GM12878 (cell line): ENCODE measurements around the gene KRTAP4-5. TPM values are rescaled to one million over a fixed set of nuclear protein-coding genes. Genes with fewer than 3 reads are reported as not detected.

ENCODE experiments used
- ATAC-seq: fragments of 200-7000 bp; cut with Tn5 transposase; 3 replicates; pipeline ENCODE4 v1.9.1; 2020; ENCODE audit warnings: mild to moderate bottlenecking, moderate library complexity
- BruUV-seq: library from RNA; stranded (reverse); fragments of 400-500 nt; replicated peaks from 2 replicates; lab custom pipeline; 2021; lab: Mats Ljungman, UMichigan
- CTCF ChIA-PET: fragments of 300-600 bp; sonication (Branson Sonifier 250); formaldehyde crosslinking; extraction: SDS; loops from one replicate; lab custom pipeline; 2021; ENCODE audit warnings: inconsistent platforms; lab: Yijun Ruan, JAX
- POLR2A ChIA-PET: fragments of 350-600 bp; formaldehyde crosslinking; extraction: SDS; loops from one replicate; lab custom pipeline; 2021; ENCODE audit warnings: inconsistent platforms; lab: Charles Lee
- RAD21 ChIA-PET: fragments of 300-600 bp; sonication (Branson Sonifier 250); formaldehyde crosslinking; loops from one replicate; lab custom pipeline; 2023; ENCODE audit warnings: antibody characterized with exemption; ENCODE audit not compliant: unreplicated experiment; lab: Charles Lee
- SMC1A ChIA-PET: fragments of 300-600 bp; sonication (Branson Sonifier 250); formaldehyde crosslinking; loops from one replicate; lab custom pipeline; 2023; ENCODE audit not compliant: unreplicated experiment, uncharacterized antibody; lab: Charles Lee
- DNase-seq: peaks from one replicate; pipeline ENCODE4 v3.0.0-alpha.2; 2011; ENCODE audit warnings: low read depth, low spot score
- FAIRE-seq: peaks from 3 replicates; lab custom pipeline; 2011; peaks lifted over from hg19 to GRCh38; lab: Jason Lieb, UNC
- H2AFZ ChIP-seq: 2 replicates; pipeline ENCODE4 v1.6.0; 2011; ENCODE audit warnings: low read depth, low read length, control low read depth; ENCODE audit not compliant: control insufficient read depth
- H3K27ac ChIP-seq: 2 replicates; pipeline ENCODE4 v1.5.1; 2011; ENCODE audit warnings: control low read depth; ENCODE audit not compliant: control insufficient read depth, insufficient read depth
- H3K27me3 ChIP-seq, 2 experiments: replicated peaks in 1 of 2; 2 replicates each; pipeline versions ENCODE4 v1.6.0 to v1.6.1; 2011; ENCODE audit warnings: low read length in 1 of 2; ENCODE audit not compliant: control insufficient read depth in 2 of 2, insufficient read depth in 2 of 2
- H3K36me3 ChIP-seq, 2 experiments: 2 replicates each; pipeline ENCODE4 v1.5.1; 2011; ENCODE audit warnings: low read length in 1 of 2; ENCODE audit not compliant: control insufficient read depth in 2 of 2, insufficient read depth in 2 of 2
- H3K4me1 ChIP-seq: 2 replicates; pipeline ENCODE4 v1.6.1; 2011; ENCODE audit warnings: mild to moderate bottlenecking, low read length, moderate library complexity, mixed read lengths; ENCODE audit not compliant: control insufficient read depth, insufficient read depth
- H3K4me2 ChIP-seq: 2 replicates; pipeline ENCODE4 v1.6.0; 2011; ENCODE audit warnings: control low read depth; ENCODE audit not compliant: control insufficient read depth, insufficient read depth
- H3K4me3 ChIP-seq: fragments of 200-600 bp; sonication (generic); 2 replicates; pipeline ENCODE4 v1.5.1; 2016
- H3K79me2 ChIP-seq: 2 replicates; pipeline ENCODE4 v1.6.0; 2011; ENCODE audit warnings: low read length; ENCODE audit not compliant: control insufficient read depth, insufficient read depth
- H3K9ac ChIP-seq: 2 replicates; pipeline ENCODE4 v1.8.0; 2011; ENCODE audit warnings: low read length, control low read depth, mixed read lengths; ENCODE audit not compliant: control insufficient read depth, insufficient read depth
- H3K9me3 ChIP-seq: replicated peaks from 3 replicates; pipeline ENCODE4 v1.5.1; 2011; ENCODE audit warnings: mild to moderate bottlenecking, low read length; ENCODE audit not compliant: control insufficient read depth, insufficient read depth
- H4K20me1 ChIP-seq: 2 replicates; pipeline ENCODE4 v1.6.0; 2011; ENCODE audit not compliant: control insufficient read depth, insufficient read depth
- ATF3 ChIP-seq: IDR thresholded peaks from 2 replicates; pipeline ENCODE4 v1.6.1; 2011; ENCODE audit warnings: low read depth, mild to moderate bottlenecking, low read length, moderate library complexity, borderline replicate concordance; ENCODE audit errors: extremely low read depth
- CBX5 ChIP-seq: sonication (generic); IDR thresholded peaks from 2 replicates; pipeline ENCODE4 v1.6.1; 2016; ENCODE audit warnings: low read depth, moderate library complexity, mild to moderate bottlenecking, inconsistent platforms
- CUX1 ChIP-seq: IDR thresholded peaks from 2 replicates; pipeline ENCODE4 v1.6.1; 2012; ENCODE audit warnings: improper control_type of control experiment, low read depth, low read length; ENCODE audit not compliant: insufficient replicate concordance
- E2F8 ChIP-seq: fragments of 450-650 bp; IDR thresholded peaks from 2 replicates; pipeline ENCODE4 v1.6.1; 2018; ENCODE audit warnings: mild to moderate bottlenecking, low read depth, moderate library complexity; ENCODE audit not compliant: partially characterized antibody
- E4F1 ChIP-seq: fragments of 450-650 bp; IDR thresholded peaks from 2 replicates; pipeline ENCODE4 v1.6.1; 2018; ENCODE audit warnings: borderline replicate concordance, mild to moderate bottlenecking; ENCODE audit not compliant: partially characterized antibody
- RAD21 ChIP-seq: IDR thresholded peaks from 2 replicates; pipeline ENCODE4 v1.6.1; 2011; ENCODE audit warnings: mild to moderate bottlenecking, low read depth, low read length, moderate library complexity; ENCODE audit not compliant: insufficient read depth
- RELB ChIP-seq: fragments of 450-650 bp; IDR thresholded peaks from 2 replicates; pipeline ENCODE4 v1.6.1; 2017; ENCODE audit warnings: low read depth, mild to moderate bottlenecking, moderate library complexity
- WGBS: methylation state at CpG from one replicate; pipeline ENCODE4 v1.1.6; 2016; ENCODE audit warnings: low lambda C conversion rate; ENCODE audit not compliant: insufficient replicate concordance, insufficient coverage; ENCODE audit errors: missing lambda C conversion rate; 5-methylcytosine and 5-hydroxymethylcytosine counted together
- in situ Hi-C: fragments of 300-500 bp; cut with MboI; formaldehyde crosslinking; loops from 9 replicates; pipeline ENCODE4 v1.14.3; 2018; ENCODE audit warnings: mixed read lengths
- intact Hi-C: fragments of 100-400 bp; cut with micrococcal nuclease; formaldehyde crosslinking; loops from one replicate; pipeline ENCODE4 v1.14.2; 2022; ENCODE audit not compliant: unreplicated experiment
- polyA plus RNA-seq, 11 experiments: library from polyadenylated mRNA; depleted of rRNA in 4 of 11; unstranded in 6 of 11; stranded (reverse) in 5 of 11; fragments of >200 nt; fragmentation: Nextera tagmentation in 4 of 11; fragmentation: Illumina TruSeq in 1 of 11; extraction: Ambion mirVana in 4 of 11; extraction: Trizol in 1 of 11; gene quantifications; 1 replicate in 1 of 11; 2 replicates in 10 of 11; pipeline versions ENCODE4 v1.2.1 to v1.2.3, GENCODE V29; 2011 to 2016; ENCODE audit warnings: inconsistent platforms in 2 of 11, missing spikeins in 2 of 11, low read depth in 1 of 11
- total RNA-seq, 4 experiments: library from RNA; depleted of rRNA in 3 of 4; stranded (reverse); fragments of >200 nt in 3 of 4; fragmentation: Illumina TruSeq in 1 of 4; extraction: Trizol in 1 of 4; gene quantifications; 2 replicates each; pipeline versions ENCODE4 v1.2.1 to v1.2.3, GENCODE V29; 2013 to 2021

KRTAP4-5 gene
- total and polyA plus RNA-seq, 10 of the 15 experiments (the other 5 are each of a cell fraction or from before 2014, with no cell fraction given) = not detected

GRCh38 chr17:41147531-41148204, 2.0 kb downstream of the KRTAP4-5 start (continued):
- TF ChIP-seq ATF3 (no peak), RAD21 (no peak), RELB (no peak)

GRCh38 chr17:41145261-41145660, 4.4 kb downstream of the KRTAP4-5 start:
- no peaks in the 10 kb centered on the region for H3K27me3 ChIP-seq
- H3K4me2 ChIP-seq = no peak overlapping the region
- BruUV-seq = no TSS peak
- in situ Hi-C loops = no loop called here
- no peaks in the 10 kb centered on the region for H4K20me1 ChIP-seq
- intact Hi-C loops = no loop called here
- no peaks in the 10 kb centered on the region; the same call in 1 of the 3 replicates for H3K9me3 ChIP-seq
- 1% methylated on average over 2 of the region's 2 CpGs for WGBS
- H3K4me3 ChIP-seq = no peak overlapping the region
- SMC1A ChIA-PET = no interaction called here
- no peak overlapping the region for H3K9ac ChIP-seq
- no peaks in the 10 kb centered on the region for H3K4me1 ChIP-seq
- H3K79me2 ChIP-seq = no peaks in the 10 kb centered on the region
- no peak overlapping the region for H3K27ac ChIP-seq
- POLR2A ChIA-PET = no interaction called here
- H2AFZ ChIP-seq = no peak overlapping the region
- FAIRE-seq (no peak), ATAC-seq (no peak), DNase-seq (no peak)
- RAD21 ChIA-PET = no interaction called here
- CTCF ChIA-PET = no interaction called here
- no peaks in the 10 kb centered on the region for H3K36me3 ChIP-seq
- TF ChIP-seq CBX5 (no peak), CUX1 (no peak), E2F8 (no peak), E4F1 (no peak)
